HG03354 (cell line): ENCODE results near the gene CDH2.

ENCODE experiments used
- ATAC-seq: cut with Tn5 transposase; IDR thresholded peaks from one replicate; pipeline ENCODE4 v1.9.1; 2021; ENCODE audit warnings: mild to moderate bottlenecking; ENCODE audit not compliant: unreplicated experiment, poor library complexity, severe bottlenecking

The CDH2 gene

GRCh38 chr18:28134774-28135173, 42.2 kb downstream of the CDH2 start:
- ATAC-seq, result no peak

DNA sequence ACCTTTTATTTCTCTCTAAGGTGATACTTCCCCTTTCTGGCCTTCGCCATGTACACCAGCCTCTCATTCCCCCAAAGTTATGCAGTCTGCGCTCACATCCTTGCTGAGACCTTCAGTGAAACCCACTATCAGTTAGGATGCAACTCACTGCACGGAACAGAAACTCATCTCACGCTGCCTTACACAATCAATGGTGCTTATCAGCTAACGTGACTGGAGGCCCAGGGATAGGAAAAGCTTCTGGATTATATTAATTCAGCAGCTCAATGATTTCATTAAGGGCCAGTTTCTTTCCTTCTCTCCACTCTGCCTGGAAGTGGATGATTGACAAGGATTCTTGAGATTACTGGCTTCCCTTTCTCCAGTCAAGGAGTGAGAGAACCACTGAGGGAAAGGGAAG, 44.8 kb downstream of the CDH2 start:
- no peak for ATAC-seq

- ATAC-seq, result no peak
Measured at GRCh38 chr18:28128659-28128980, 48.3 kb downstream of the CDH2 start.

DNA sequence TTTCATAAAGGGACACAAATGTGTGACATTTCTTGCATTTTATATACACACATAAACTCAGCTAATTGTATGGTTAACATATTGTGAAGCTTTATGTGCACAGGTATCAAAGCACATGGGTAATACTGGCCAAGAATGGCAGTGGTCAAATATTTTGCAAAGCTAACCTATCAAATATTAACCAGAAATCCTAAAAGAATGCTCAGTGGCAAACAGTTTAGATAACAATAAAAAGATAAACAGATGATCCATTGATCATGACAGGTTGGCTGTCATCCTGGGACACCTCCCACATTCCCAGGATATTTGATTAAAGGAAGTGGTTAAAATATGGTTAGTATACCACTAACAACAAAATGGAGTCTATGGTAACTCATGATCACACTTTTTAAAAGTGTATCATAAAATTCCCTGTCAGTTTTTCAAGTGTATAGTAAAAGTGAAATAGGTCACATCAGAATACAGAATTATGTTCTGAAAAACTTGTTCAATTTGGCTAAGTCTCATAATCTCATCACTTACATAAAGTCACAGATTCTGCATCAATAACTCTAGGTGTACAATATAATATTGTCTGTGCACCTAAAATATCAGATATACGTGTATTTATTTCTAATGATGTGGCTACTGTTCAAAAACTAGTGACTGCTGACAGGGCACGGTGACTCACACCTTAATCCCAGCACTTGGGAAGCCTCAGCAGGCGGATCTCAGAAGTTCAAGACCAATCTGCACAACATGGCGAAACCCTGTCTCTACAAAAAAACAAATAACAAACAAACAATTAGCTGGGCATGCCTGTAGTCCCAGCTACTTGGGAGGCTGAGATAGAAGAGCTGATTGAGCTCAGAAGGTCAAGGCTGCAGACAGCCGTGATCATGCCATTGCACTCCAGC, 48.9 kb downstream of the CDH2 start:
- ATAC-seq, result no peak

DNA sequence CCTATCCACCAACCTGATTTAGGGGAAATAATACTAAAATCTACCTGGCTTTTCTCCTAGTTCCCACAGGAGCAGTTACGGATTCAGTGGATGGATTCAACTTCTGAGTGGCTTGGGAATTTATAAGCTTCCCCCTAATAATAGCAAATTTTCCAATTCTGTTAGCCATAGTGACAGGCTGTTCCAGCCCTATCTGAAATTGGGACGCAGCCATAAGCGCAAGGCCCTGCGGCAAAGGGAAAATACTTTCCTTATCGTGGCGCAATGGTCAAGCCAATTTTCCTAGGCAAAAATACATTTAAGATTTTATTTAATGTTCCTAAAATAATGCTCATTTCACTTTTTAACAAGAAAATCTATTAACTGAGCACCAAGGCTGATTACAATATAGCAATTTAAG, 49.7 kb downstream of the CDH2 start:
- ATAC-seq, result no peak

DNA sequence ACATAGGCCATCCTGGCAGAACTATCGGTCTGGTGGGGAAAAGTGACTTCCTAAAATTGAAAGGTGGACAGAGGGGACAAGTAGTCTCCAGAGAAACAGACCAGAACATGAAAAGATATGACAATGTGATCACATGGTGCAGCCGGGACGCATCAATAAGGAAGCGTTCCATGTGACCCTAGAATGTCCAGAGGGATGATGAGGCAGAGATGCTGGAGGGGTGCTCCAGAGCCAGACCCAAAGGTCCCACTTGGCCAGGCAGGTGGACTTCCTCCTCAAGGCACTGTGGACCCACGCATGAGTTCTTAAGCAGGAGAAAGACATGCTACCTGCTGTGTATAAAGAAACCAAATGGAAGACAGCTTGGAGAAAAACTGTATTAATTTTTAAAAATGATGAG, 50.2 kb downstream of the CDH2 start:
- no peak for ATAC-seq

DNA sequence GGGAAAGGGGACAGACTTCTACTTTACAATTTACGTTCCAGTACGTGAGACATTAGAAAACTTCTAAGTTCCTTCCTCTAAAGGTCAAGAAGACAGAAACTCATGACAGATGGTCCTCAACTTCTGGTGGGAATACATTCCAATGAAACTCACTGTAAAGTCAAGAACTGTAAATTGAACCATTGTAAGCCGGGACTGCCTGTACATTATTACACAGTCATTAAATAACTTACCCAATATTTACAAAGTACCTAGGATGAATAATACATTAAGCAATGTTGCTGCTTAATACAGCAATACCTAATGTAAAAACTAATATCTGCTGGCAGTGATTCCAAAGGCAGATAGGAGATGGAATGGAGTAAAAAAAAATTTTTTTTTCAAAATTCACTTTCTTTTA, 51.9 kb downstream of the CDH2 start:
- no peak for ATAC-seq

DNA sequence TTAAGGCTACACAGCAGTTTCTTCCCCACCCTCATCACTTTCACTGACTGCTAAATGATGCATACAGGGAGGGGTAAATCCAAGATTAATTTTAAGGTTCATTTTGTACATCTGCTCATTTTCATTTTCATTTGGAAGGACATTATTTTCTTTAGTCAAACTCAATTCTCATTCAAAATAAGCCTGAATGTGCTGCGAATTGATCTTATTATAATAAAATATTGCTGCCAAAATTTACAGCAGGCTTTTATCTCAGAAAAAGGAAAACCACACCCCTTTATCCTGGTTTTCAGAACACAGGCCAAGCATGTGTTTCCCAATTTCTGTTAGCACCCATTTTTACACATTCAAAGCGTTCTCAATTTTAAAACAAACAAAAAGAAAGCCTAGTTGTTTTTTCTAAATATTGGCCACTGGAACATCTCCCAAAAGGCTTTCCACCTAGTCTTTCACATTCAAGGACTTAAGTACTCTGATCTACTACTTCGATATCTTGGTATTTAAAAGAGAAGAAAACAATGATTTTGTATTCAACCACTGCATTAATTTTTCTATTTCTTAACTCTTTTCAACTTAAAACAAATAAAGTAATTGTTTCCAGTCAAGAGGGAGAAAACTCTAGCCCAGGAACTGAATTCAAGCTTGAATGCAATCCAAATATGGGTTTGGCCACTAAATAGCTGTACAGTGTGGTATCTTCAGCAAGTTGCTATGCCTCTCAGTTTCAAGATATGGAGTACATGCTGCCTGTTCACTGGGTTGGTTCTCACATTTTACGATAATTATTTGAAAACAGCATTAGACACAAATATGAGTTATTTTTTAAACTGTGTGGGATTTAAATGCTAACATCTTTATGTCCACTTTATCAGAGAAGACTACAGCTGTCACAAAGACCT, 52.5 kb downstream of the CDH2 start:
- ATAC-seq, result no peak

- ATAC-seq, result no peak
Measured at GRCh38 chr18:28123401-28124030, 53.4 kb downstream of the CDH2 start.

DNA sequence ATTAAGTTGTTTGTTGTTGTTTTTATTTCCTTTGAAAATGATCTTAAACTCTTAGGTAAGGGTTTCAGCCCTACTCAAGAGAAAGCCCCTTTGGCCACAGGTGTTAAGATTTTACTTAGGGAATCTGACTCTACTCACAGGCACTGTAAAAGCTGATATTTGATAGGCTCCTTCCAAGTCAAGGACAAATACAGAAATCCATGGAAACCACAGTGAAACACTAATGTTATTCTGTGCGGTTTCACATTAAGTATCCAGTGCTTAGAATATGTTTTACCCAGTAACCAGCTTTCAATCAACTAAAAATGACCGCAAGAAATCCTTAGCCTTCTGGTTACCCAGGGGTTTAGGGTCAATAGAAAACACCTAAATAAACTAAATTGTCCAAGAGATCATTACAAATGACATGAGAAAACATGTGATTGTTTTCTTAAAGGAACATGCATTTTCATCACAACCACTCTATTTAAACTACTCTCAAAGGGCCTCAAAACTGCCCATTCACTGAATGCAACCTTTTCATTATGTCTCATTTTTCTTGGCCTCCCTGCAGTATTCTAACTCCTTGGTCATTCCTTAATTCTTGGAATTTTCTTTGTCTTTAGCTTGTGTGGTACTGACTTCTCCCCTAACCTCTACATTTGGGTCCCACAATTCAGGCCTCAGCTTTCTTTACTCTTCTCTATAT, 56.0 kb downstream of the CDH2 start:
- ATAC-seq, result no peak

DNA sequence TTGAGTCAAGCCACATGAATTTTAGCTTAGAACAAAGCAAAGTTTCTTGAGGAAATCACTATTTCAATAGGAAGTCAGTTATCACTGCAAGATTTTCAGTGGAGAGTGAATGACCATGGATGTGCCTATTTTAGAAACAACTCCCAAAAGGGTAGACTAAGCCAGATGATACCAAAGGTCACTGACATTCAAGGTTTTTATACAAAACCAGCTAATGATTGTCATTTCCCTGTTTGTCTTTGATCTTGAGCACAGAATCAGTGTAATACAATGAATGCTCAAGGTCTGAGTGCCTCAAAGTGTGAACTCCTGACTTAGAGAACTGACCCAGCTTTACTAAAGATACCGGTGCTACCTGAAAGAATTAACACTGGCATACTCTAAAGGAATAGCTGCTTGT, 60.5 kb downstream of the CDH2 start:
- no peak for ATAC-seq

GRCh38 chr18:28115149-28115550, 61.8 kb downstream of the CDH2 start:
- ATAC-seq, result no peak

GRCh38 chr18:28114472-28114871, 62.5 kb downstream of the CDH2 start:
- no peak for ATAC-seq

GRCh38 chr18:28113271-28114029, 63.5 kb downstream of the CDH2 start:
- ATAC-seq, result no peak

DNA sequence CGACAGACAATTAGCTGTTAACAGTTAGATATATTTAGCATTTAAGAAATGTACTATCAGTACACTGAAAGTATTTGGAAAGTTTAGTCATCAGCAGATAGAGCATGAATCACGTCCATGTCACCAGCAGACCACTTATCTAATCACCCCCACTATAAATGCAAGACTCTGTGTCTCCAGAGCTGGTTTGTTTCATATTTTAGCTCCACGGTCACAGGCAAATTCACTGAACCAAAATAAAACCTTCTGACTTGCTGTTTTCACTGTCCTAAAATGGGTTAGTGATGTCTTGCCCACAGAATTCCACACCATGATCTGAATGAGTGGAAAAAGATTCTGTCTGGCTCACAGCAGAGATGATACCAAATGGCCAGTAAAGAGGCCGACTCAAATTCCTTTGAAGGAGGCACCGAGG, 64.9 kb downstream of the CDH2 start:
- no peak for ATAC-seq

GRCh38 chr18:28110924-28111323, 66.0 kb downstream of the CDH2 start:
- no peak for ATAC-seq

- no peak for ATAC-seq
Measured at GRCh38 chr18:28109781-28110560, 67.0 kb downstream of the CDH2 start.

GRCh38 chr18:28108814-28109213, 68.1 kb downstream of the CDH2 start:
- no peak for ATAC-seq

- ATAC-seq, result no peak
Measured at GRCh38 chr18:28108254-28108653, 68.7 kb downstream of the CDH2 start.
